IPS-20b (cell line): Measurements from ENCODE around the gene STEAP4.
"Not testable (repeated sequence)": the region's sequence is repeated elsewhere in the genome, so short reads cannot be mapped to it uniquely, and the experiment has no call there.

ENCODE experiments used
- H3K27ac ChIP-seq: one replicate; pipeline ENCODE4 v1.5.1; 2013; ENCODE audit warnings: low read length
- H3K27me3 ChIP-seq: 2 replicates; pipeline ENCODE4 v1.6.1; 2013; ENCODE audit warnings: mild to moderate bottlenecking, low read length, inconsistent platforms; ENCODE audit not compliant: insufficient read depth
- H3K36me3 ChIP-seq: 2 replicates; pipeline ENCODE4 v1.6.1; 2013; ENCODE audit warnings: low read depth, mild to moderate bottlenecking, inconsistent platforms, low read length, moderate library complexity; ENCODE audit not compliant: insufficient read depth
- H3K4me1 ChIP-seq: 2 replicates; pipeline ENCODE4 v1.6.1; 2013; ENCODE audit warnings: mild to moderate bottlenecking, control low read depth, inconsistent platforms, low read length, moderate library complexity; ENCODE audit not compliant: insufficient read depth
- H3K4me3 ChIP-seq: 2 replicates; pipeline ENCODE4 v1.5.1; 2013; ENCODE audit warnings: mild to moderate bottlenecking, low read length, inconsistent platforms
- H3K9ac ChIP-seq: 2 replicates; pipeline ENCODE4 v1.6.1; 2013; ENCODE audit warnings: low read depth, mild to moderate bottlenecking, inconsistent platforms, low read length, moderate library complexity
- H3K9me3 ChIP-seq: 2 replicates; pipeline ENCODE4 v1.6.1; 2013; ENCODE audit warnings: mild to moderate bottlenecking, low read depth, low read length, inconsistent platforms; ENCODE audit not compliant: insufficient read depth

Gene STEAP4

DNA sequence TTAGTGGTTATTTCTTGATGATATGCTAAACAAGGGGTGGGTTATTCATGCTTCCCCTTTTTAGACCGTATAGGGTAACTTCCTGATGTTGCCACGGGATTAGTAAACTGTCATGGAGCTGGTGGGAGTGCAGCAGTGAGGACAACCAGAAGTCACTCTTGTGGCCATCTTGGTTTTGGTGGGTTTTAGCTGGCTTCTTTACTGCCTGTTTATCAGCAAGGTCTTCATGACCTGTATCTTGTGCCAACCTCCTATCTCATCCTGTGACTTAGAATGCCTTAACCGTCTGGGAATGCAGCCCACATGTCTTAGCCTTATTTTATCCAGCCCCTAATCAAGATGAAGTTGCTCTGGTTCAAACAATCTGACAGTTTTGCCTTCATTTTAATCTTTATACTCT is 41.7 kb downstream of the STEAP4 start:
- not testable (repeated sequence) for H3K9me3 ChIP-seq, H3K4me1 ChIP-seq, H3K9ac ChIP-seq, H3K36me3 ChIP-seq, H3K27ac ChIP-seq, H3K4me3 ChIP-seq, H3K27me3 ChIP-seq

DNA sequence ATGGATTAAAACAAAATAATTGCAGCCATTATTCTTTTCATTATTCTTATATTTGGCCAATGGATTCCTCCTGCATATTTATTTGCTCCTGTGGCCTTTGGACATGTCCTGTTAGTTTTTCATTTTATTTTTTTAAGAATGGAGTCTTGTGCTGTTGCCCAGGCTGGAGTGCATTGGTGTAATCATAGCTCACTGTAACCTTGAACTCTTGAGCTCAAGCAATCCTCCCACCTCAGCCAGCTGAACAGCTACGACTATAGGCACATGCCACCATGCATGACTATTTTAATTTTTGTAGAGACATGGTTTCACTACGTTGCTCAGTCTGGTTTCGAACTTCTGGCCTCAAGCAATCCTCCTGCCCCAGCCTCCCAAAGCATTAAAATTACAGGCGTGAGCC is 44.1 kb downstream of the STEAP4 start:
- H3K9me3 ChIP-seq = no peaks in the 10 kb centered on the region
- H3K36me3 ChIP-seq = no peaks in the 10 kb centered on the region
- H3K27me3 ChIP-seq = no peaks in the 10 kb centered on the region
- no peaks in the 10 kb centered on the region for H3K4me1 ChIP-seq
- no peak overlapping the region for H3K4me3 ChIP-seq
- no peak overlapping the region for H3K9ac ChIP-seq
- H3K27ac ChIP-seq = no peak overlapping the region

DNA sequence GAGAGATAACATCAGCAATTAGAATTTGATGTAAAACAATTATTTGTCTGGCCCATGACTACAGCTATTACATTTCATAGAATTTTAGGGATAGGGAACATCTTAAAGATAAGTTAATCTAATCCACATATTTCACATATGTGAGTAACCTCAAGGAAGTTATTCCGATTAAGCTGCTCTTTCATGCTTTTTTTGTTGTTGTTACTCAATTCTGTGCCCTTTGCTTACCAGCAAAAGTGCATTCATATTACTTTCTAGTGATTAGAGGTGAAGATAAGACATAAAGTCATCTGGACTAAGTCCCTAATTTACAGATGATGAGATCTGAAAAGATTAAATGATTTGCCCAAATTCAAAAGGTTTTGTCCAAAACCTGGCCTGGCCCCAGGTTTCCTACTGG is 46.0 kb downstream of the STEAP4 start:
- no peaks in the 10 kb centered on the region for H3K27me3 ChIP-seq
- no peaks in the 10 kb centered on the region for H3K4me1 ChIP-seq
- no peaks in the 10 kb centered on the region for H3K36me3 ChIP-seq
- H3K4me3 ChIP-seq = no peak overlapping the region
- no peaks in the 10 kb centered on the region for H3K9me3 ChIP-seq
- H3K9ac ChIP-seq = no peak overlapping the region
- no peak overlapping the region for H3K27ac ChIP-seq

DNA sequence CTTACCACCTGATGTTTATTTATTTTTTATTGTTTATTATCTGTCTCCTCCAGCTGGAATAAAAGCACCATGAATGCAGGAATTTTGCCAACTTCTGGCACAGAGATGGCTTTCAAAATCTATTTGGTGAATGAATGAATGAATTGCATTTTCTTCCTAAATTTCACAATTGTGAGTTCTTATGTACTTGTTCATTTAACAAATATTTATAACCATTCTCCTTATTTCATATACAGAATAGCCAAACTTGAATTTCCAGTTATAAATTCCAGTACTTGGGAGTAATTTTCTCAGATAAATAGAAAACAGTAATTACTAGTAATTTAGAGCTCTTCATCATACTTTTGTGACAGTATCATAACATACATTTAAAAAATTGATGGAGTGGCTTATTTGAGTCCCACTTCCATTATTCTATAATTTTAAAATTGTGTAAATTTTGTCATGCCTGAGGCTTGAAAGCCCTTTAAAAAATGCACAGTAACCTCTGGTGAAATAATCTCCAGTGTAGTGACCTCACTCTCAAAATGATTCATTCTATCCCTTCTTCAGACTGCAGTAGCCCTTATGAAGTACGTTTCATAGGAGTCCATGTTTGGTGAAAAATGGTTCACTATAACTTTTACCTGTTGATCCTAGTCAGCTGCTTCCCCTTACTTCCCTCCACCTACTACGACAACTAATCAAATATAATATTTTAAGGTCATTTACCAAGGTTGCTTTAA is 46.9 kb downstream of the STEAP4 start:
- Histone ChIP-seq H3K4me1 (no peaks in the 10 kb centered on the region), H3K9me3 (no peaks in the 10 kb centered on the region), H3K4me3 (no peak overlapping the region), H3K27ac (no peak overlapping the region), H3K36me3 (no peaks in the 10 kb centered on the region), H3K27me3 (no peaks in the 10 kb centered on the region), H3K9ac (no peak overlapping the region)

DNA sequence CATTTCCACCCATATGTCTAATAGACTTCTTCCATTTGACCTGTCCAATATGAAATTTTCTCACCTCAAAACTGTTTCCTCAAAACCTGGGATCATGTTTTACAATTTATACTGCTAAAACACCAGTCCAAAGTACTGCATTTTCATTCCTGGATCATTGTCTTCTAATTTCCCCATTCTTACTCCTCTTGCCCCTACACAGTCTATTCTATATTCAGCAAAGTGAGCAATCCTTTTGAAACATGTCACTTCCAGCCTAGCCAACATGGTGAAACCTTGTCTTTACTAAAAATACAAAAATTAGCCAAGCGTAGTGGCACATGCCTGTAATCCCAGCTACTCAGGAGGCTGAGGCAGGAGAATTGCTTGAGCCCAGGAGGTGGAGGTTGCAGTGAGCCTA is 48.4 kb downstream of the STEAP4 start:
- not testable (repeated sequence) for H3K4me1 ChIP-seq, H3K36me3 ChIP-seq, H3K9ac ChIP-seq, H3K27ac ChIP-seq, H3K4me3 ChIP-seq, H3K9me3 ChIP-seq, H3K27me3 ChIP-seq

DNA sequence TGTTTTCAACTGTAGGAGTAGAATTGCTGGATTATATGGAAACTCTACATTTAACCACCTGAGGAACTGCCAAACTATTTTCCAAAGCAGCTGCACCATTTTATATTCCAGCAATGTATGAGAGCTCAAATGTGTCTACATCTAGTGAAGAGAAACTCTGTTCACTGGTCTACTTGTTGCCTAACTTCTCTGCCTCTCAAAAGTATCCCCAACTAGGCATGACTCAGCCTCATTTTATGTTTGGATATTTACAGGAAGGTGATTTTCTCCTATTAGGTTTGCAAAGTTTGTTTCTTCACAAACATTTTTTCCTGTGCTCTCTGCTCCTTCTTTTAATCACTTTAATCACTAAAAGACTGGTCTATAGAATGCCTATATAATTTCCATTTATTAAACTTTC is 49.8 kb downstream of the STEAP4 start:
- Histone ChIP-seq H3K4me1 (no peaks in the 10 kb centered on the region), H3K9ac (no peak overlapping the region), H3K4me3 (no peak overlapping the region), H3K9me3 (peaks cover 7% of the 10 kb centered on the region; the same call in 1 of the 2 replicates), H3K36me3 (no peaks in the 10 kb centered on the region), H3K27me3 (no peaks in the 10 kb centered on the region), H3K27ac (no peak overlapping the region)

DNA sequence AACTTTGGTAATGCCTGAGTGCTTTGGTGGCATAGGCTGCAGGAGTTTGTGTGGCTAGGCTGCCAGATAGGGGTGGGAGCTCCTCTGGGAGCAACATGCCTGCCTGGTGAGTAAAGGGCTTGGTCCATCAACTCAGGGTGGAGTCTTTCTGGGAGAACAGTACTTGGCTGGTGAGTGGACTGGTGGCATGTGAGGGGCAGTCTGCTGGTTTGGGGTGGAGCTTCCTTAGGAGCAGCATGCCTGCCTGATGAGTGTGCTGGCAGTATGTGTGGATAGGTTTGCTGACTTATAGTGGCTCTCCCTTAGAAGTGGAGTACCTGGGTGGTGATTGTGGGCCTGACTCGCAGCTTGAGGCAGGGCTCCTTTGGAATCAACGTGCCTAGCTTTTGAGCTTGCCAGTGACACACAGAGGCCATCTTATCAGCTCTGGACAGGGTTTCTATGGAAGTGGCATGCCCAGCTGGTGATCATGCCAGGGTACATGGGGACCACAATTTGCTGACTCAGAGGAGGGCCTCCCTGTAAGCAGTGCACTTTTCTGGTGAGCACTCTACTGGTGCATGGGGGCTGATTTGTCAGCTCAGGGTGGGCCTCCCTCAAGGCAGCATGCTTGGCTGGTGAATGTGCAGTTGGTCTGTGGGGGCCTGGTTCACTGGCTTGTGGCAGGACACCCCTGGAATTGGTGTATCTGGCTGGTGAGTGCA is 51.8 kb downstream of the STEAP4 start:
- H3K4me3 ChIP-seq = no peak overlapping the region
- H3K27ac ChIP-seq = no peak overlapping the region
- H3K27me3 ChIP-seq = no peaks in the 10 kb centered on the region
- H3K36me3 ChIP-seq = no peaks in the 10 kb centered on the region
- peaks cover 7% of the 10 kb centered on the region; the same call in 1 of the 2 replicates for H3K9me3 ChIP-seq
- no peaks in the 10 kb centered on the region for H3K4me1 ChIP-seq
- no peak overlapping the region for H3K9ac ChIP-seq

DNA sequence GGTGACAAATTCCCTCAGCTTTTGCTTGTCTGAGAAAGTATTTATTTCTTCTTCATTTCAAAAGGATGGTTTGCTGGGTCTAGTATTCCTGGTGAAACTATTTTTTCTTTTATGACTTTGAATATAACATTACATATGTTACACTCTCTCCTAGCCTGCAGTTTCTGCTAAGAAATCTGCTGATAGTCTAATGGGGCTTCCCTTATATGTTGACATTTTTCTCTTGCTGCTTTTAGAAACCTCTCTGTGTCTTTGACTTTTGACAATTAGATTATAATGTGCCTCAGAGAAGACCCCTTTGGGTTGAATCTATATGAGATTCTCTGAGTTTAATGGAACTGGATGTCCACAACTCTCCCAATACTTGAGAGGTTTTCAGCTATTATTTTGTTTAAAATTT is 53.1 kb downstream of the STEAP4 start:
- Histone ChIP-seq H3K4me3 (no peak overlapping the region), H3K9me3 (peaks cover 7% of the 10 kb centered on the region; the same call in 1 of the 2 replicates)

DNA sequence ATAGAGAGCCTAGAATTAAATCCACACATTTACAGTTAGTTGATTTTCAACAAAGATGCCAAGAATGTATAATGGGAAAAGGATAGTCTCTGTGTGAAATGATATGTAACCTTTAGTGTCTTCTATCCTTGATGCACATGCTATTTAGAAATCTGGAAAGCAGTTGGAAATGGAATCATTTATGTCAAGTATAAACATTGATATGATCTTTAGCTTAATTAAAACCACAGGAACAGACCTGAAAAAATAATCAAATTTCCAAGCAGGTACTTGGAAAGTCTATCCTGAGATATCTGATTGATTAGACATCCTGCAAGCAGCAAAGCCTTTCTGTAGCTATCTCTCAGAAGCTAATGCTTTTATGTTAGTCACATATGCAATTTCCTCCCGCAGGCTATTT is 62.4 kb downstream of the STEAP4 start:
- H3K9me3 ChIP-seq = no peaks in the 10 kb centered on the region

More for the DNA sequence above, 53.1 kb downstream of the STEAP4 start:
- H3K27ac ChIP-seq = no peak overlapping the region
- no peaks in the 10 kb centered on the region for H3K36me3 ChIP-seq
- no peak overlapping the region for H3K9ac ChIP-seq
- H3K4me1 ChIP-seq = no peaks in the 10 kb centered on the region
- H3K27me3 ChIP-seq = no peaks in the 10 kb centered on the region

DNA sequence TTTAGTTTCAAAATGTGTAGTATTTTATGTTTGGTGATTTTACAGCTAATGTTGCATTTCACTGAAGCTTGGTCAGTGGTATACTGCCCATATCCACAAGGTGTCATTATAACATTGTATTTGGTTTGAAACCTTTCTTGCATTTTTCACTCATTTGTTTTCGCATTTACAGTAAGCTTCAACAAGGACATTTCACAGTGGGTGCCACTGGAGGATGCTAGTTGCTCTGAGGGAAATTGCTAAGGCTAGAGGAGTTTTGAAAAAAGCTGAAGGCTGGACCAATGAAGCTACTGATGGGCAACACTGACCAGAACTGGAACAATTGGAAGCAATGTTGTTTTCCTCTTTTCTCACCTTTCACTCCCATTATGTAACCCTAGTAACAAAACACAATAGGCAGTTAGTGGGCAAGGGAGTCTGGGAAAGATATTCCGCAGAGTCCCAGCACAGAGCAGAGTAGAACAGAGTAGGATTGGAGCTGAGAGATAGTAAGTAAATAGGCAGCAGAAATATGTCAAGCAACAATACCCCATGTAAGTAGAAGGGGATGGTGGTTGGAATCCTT is 63.3 kb downstream of the STEAP4 start:
- H3K9ac ChIP-seq = no peak overlapping the region
- H3K4me1 ChIP-seq = no peaks in the 10 kb centered on the region
- no peaks in the 10 kb centered on the region for H3K9me3 ChIP-seq
- H3K27me3 ChIP-seq = no peaks in the 10 kb centered on the region
- H3K27ac ChIP-seq = no peak overlapping the region
- H3K4me3 ChIP-seq = no peak overlapping the region
- H3K36me3 ChIP-seq = no peaks in the 10 kb centered on the region

More for the DNA sequence above, 62.4 kb downstream of the STEAP4 start:
- Histone ChIP-seq H3K27me3 (no peaks in the 10 kb centered on the region), H3K4me1 (no peaks in the 10 kb centered on the region), H3K9ac (no peak overlapping the region), H3K36me3 (no peaks in the 10 kb centered on the region), H3K4me3 (no peak overlapping the region), H3K27ac (no peak overlapping the region)

DNA sequence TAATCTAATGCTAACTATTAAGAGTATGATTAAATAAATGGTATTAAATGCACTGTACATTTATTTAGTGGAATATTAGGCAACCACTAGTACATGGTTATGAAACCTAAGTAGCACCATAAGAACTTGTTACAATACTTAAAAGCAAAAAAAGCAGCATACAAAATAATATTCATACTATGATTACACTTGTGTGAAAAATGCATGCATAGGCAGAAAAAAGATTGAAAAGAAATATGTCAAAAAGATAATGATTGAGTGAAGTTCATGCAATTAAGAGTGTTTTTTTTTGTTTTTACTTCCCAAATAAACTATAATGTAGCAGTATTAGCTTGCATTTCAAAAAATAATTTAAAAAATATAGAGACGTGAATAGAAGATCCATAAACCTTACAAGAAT is 66.8 kb downstream of the STEAP4 start:
- Histone ChIP-seq H3K36me3 (no peaks in the 10 kb centered on the region), H3K27me3 (no peaks in the 10 kb centered on the region), H3K4me3 (no peak overlapping the region), H3K4me1 (no peaks in the 10 kb centered on the region), H3K9me3 (no peaks in the 10 kb centered on the region), H3K27ac (no peak overlapping the region), H3K9ac (no peak overlapping the region)

DNA sequence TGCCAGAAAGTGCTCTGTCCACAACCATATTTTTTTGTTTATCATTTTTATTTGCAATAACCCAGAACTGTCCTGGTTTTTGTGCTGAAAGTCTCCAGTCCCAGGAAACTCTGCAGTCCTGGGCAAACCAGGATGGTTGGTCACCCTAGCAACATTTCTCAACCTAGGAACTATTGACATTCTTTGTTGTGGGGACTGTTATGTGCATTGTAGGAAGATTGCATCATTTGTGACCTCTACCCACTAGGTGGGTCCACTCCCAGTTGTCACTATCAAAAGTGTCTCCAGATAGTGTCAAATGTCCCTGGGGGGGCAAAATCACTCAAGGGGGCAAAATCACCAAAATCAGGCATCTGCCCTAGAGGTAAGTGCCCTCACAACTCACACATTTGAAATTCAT is 72.9 kb downstream of the STEAP4 start:
- no peak overlapping the region for H3K9ac ChIP-seq
- no peak overlapping the region for H3K27ac ChIP-seq
- no peaks in the 10 kb centered on the region for H3K4me1 ChIP-seq
- H3K27me3 ChIP-seq = no peaks in the 10 kb centered on the region
- no peaks in the 10 kb centered on the region for H3K9me3 ChIP-seq
- H3K36me3 ChIP-seq = no peaks in the 10 kb centered on the region
- H3K4me3 ChIP-seq = no peak overlapping the region
